HUES6 (cell line): ENCODE data around the gene IFITM1.
"Not testable (repeated sequence)": the region's sequence is repeated elsewhere in the genome, so short reads cannot be mapped to it uniquely, and the experiment has no call there.

ENCODE experiments used
- H3K27ac ChIP-seq: 2 replicates; pipeline ENCODE4 v1.7.0; 2013; ENCODE audit warnings: low read depth, mild to moderate bottlenecking, low read length, inconsistent platforms
- H3K27me3 ChIP-seq: 2 replicates; pipeline ENCODE4 v1.6.1; 2013; ENCODE audit warnings: low read length; ENCODE audit not compliant: control insufficient read depth, insufficient read depth
- H3K36me3 ChIP-seq: 2 replicates; pipeline ENCODE4 v1.6.1; 2013; ENCODE audit warnings: low read length; ENCODE audit not compliant: control insufficient read depth, insufficient read depth
- H3K4me1 ChIP-seq: 2 replicates; pipeline ENCODE4 v1.6.1; 2013; ENCODE audit warnings: low read length; ENCODE audit not compliant: control insufficient read depth, insufficient read depth
- H3K4me3 ChIP-seq: 2 replicates; pipeline ENCODE4 v1.5.1; 2013; ENCODE audit warnings: low read depth, low read length
- H3K9ac ChIP-seq: one replicate; pipeline ENCODE4 v1.6.1; 2013; ENCODE audit warnings: mild to moderate bottlenecking, low read length
- H3K9me3 ChIP-seq: 2 replicates; pipeline ENCODE4 v1.6.1; 2013; ENCODE audit warnings: low read depth, low read length; ENCODE audit not compliant: control insufficient read depth, insufficient read depth

Gene IFITM1

DNA sequence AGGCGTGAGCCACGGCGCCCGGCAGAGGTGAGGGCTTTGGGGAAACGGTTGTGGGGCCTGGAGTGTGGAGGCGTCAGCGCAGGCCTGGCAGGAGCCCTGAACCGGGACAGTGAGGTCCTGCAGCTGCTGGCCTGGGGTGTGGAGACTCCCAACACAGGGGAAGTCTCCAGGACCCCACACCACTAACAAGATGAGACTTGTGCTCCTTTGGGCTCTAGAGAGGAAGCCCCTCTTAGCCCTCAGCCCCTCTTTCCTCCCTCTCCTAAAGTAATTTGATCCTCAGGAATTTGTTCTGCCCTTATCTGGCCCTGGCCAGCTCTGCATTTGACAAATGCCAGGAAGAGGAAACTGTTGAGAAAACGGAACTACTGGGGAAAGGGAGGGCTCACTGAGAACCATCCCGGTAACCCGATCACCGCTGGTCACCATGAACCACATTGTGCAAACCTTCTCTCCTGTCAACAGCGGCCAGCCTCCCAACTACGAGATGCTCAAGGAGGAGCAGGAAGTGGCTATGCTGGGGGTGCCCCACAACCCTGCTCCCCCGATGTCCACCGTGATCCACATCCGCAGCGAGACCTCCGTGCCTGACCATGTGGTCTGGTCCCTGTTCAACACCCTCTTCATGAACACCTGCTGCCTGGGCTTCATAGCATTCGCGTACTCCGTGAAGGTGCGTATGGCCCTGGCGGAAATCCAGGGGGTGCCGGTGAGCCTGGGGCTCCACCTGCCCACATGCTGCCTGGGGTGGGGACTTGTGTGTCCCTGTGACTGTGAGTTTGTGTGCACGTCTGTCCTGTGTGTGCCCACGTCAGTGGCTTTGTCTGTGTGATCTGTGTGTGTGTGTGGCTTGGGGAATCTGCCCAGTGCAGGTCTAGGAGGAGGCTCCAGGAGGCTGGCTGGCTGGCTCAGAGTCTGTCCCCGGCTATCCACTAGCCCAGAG is 5.8 kb upstream of the IFITM1 start, which contains the start of gene IFITM2:
IFITM2 (plus strand) TSS at position 51 of the 943 bp plus-strand sequence; CDS start at position 428, 377 bp downstream.
- not testable (repeated sequence) for H3K36me3 ChIP-seq, H3K27ac ChIP-seq, H3K9me3 ChIP-seq, H3K27me3 ChIP-seq
- H3K9ac ChIP-seq, result peak within 1 kb of the TSS; percentile 20
- H3K4me1 ChIP-seq, result peaks cover 62% of the 10 kb centered on the region
- peak within 1 kb of the TSS; percentile 49 for H3K4me3 ChIP-seq

DNA sequence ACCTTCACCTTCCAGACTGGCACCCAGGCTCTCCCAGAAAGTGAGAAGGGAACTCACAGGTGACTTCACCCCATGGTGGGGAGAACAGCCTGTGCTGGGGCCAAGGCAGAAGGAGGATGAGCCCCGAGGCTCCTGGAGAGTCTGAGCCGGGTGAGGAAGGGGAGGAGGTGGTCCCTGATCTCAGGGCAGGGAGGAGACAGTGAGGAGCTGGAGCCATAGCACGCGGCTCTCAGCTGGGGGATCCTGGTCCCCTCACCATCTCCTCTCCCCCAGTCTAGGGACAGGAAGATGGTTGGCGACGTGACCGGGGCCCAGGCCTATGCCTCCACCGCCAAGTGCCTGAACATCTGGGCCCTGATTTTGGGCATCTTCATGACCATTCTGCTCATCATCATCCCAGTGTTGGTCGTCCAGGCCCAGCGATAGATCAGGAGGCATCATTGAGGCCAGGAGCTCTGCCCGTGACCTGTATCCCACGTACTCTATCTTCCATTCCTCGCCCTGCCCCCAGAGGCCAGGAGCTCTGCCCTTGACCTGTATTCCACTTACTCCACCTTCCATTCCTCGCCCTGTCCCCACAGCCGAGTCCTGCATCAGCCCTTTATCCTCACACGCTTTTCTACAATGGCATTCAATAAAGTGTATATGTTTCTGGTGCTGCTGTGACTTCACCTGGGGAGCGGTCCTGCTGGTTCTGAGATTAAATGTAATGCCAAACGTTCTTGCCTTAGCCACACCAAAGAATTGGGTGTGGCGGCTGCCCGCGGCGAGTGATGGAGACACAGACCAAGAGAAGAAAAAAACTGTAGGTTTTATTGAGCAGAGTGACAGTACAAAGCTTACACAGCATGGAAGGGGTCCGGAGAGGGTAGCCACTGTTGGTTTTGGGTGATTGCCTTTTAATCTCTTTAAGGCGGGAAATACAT is 4.8 kb upstream of the IFITM1 start:
- not testable (repeated sequence) for H3K27ac ChIP-seq, H3K9me3 ChIP-seq, H3K36me3 ChIP-seq, H3K27me3 ChIP-seq
- H3K4me1 ChIP-seq, result peaks cover 68% of the 10 kb centered on the region
- H3K4me3 ChIP-seq, result peak overlapping the region; percentile 41
- H3K9ac ChIP-seq, result peak overlapping the region; percentile 14

DNA sequence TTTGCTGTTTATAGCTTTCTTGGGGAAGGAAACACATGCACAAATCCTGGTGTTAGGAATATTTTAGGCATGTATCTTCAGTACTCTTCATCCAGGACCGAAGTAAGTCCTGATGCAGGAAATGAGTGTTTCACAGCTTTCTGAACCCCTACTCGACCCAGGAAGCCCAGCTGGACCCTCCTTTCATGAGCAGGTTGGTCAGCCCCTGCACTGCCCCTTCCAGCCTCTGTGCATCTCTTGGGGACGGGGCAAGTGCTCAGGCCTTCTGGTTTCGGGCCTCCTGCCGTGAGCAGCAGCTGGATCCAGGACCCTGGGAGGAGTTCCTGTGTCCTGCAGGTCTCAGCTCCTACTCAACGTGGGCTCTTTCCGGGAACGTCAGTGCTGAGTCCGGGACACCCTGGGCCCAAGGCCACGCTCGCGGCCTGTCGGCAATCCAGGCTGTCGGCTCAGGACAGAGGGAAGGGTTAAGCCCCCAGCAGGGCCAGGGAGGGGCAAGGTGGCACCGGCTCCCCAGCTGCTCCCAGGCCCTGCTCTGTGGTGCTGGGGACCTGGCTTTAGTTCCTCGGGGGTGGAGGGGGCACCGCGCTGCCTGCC is 3.8 kb upstream of the IFITM1 start:
- H3K27ac ChIP-seq, H3K36me3 ChIP-seq, H3K9me3 ChIP-seq, H3K27me3 ChIP-seq: not testable (repeated sequence)
- H3K9ac ChIP-seq, result peak overlapping the region; percentile 63
- H3K4me1 ChIP-seq, result peaks cover 63% of the 10 kb centered on the region
- H3K4me3 ChIP-seq, result peak overlapping the region; percentile 47; the same call in 1 of the 2 replicates

DNA sequence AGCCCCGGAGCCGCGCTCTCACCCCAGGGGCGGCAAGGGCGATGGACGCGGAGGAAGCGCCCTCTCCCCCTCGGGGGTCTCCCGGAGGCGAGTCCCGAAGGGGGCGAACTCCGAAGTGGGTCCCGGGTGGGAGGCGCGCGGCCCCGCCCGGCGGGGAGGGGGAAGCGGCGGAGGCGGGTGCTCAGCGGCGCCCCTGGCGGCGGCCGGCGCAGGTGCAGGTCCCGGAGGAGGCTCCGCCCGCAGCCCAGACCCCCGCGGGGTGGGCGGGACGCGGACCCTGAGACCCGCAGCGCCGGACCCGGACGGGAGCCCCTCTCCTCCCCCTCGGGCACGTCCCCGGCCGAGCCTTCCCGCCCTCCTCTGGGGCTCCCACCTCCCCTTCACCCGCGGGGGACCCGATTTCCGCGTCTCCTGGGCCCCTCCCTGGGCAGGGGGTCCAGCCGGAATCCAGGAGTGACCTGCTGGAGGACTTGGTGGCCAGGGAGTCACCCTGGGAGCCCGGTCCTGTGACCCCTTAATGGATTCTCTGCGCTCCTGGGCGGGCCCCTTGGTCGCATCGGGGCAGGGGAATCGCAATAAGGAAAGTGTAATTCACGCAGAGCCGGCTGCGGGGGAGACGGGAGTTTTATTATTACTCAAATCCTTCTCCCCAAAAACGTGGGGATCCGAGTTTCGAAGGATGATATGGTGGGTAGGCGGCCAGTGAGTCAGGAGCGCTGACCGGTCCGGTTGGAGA is 2.7 kb upstream of the IFITM1 start:
- H3K4me3 ChIP-seq, result peak overlapping the region; percentile 87
- H3K4me1 ChIP-seq, result peaks cover 52% of the 10 kb centered on the region
- H3K27ac ChIP-seq, result not testable (repeated sequence)

DNA sequence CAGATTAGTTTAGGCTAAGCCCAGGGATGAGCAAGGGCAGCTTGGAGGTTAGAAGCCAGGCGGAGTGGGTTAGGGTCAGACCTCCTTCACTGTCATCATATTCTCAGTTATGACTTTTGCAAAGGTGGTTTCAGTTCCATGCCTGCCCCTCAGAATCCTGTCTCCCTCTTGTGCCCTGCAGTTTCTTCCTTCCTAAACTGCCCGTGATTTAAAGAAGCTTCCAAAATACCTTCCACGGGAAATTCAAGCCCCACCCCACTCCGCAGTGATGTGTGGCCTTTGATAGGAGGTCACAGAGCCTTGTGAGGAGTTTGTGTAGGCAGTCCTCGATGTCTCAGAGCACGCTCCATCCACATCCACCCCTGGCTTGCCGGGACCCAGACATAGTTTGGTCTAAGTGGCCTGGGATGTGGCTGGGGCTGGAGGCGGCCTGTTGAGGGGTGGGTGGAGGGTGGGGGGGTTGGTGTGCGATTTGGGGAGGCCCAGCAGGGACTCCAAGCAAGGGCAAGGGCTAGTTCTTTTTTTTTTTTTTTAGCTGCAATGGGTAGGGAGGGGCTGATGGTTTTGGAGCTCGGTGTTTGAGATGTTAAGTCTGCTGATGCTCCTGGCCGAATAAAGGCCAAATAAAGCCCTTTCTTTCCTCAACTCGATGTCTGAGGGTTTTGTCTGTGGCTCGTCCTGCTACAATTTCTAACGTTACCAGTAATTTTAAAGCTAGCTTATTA is 1.6 kb upstream of the IFITM1 start:
- Histone ChIP-seq H3K4me3 (peak overlapping the region; percentile 87), H3K27me3 (peaks cover 23% of the 10 kb centered on the region; the same call in 1 of the 2 replicates), H3K4me1 (peaks cover 50% of the 10 kb centered on the region), H3K9me3 (no peaks in the 10 kb centered on the region), H3K36me3 (peaks cover 12% of the 10 kb centered on the region), H3K27ac (peak overlapping the region; percentile 84; the same call in 1 of the 2 replicates), H3K9ac (peak overlapping the region; percentile 96)

More for the DNA sequence above, 2.7 kb upstream of the IFITM1 start:
- H3K9me3 ChIP-seq, H3K36me3 ChIP-seq: not testable (repeated sequence)
- Histone ChIP-seq H3K27me3 (peaks cover 14% of the 10 kb centered on the region; the same call in 1 of the 2 replicates), H3K9ac (peak overlapping the region; percentile 80)

DNA sequence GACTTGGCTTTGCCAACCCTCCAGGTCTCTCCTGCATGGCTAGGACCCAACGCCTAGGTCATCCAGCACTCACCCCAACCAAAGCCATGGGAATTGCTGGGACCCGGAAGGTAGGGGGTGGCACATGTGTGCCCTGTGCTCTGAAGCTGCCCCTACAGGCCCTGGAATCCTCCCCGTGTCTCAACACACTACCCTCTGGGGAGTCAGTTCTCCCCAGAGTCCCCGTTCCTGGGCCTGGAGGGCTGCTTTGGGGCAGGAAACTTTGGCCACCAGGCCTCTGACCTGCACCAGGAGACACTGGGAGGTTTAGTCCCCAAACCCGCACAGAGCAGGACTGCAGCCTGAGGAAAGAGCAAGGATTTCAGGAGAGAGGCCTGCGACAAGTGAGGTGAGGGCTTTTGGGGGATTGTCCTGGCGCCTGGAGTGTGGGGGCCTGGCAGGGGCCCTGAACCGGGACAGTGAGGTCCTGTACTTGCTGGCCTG is 495 bp upstream of the IFITM1 start:
- H3K36me3 ChIP-seq, result peaks cover 12% of the 10 kb centered on the region
- peaks cover 48% of the 10 kb centered on the region for H3K4me1 ChIP-seq
- no peaks in the 10 kb centered on the region for H3K9me3 ChIP-seq
- peaks cover 29% of the 10 kb centered on the region; the same call in 1 of the 2 replicates for H3K27me3 ChIP-seq
- H3K27ac ChIP-seq, result peak overlapping the region; percentile 84; the same call in 1 of the 2 replicates
- peak overlapping the region; percentile 87 for H3K4me3 ChIP-seq
- H3K9ac ChIP-seq, result peak overlapping the region; percentile 96

DNA sequence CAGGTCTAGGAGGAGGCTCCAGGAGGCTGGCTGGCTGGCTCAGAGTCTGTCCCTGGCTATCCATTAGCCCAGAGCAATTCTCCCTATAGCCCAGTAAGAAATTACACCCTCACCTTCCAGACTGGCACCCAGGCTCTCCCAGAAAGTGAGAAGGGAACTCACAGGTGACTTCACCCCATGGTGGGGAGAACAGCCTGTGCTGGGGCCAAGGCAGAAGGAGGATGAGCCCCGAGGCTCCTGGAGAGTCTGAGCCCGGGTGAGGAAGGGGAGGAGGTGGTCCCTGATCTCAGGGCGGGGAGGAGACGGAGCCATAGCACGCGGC is 675 bp downstream of the IFITM1 start:
- peaks cover 41% of the 10 kb centered on the region for H3K4me1 ChIP-seq
- H3K27ac ChIP-seq, result peak overlapping the region; percentile 44; the same call in 1 of the 2 replicates

DNA sequence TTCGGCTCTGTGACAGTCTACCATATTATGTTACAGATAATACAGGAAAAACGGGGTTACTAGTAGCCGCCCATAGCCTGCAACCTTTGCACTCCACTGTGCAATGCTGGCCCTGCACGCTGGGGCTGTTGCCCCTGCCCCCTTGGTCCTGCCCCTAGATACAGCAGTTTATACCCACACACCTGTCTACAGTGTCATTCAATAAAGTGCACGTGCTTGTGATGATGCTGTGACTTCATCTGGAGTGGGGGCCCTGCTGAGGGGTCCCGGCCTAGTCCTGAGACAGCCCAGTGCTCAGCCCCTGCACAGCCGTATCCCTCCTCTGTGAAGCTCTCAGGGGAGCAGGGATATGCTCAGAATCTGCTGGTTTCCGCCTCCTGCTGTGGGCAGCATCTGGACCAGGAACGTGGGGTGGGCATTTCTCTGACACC is 1.2 kb downstream of the IFITM1 start:
- peaks cover 29% of the 10 kb centered on the region; the same call in 1 of the 2 replicates for H3K27me3 ChIP-seq
- peaks cover 12% of the 10 kb centered on the region for H3K36me3 ChIP-seq
- H3K9ac ChIP-seq, result peak overlapping the region; percentile 96
- H3K4me3 ChIP-seq, result peak overlapping the region; percentile 87
- no peaks in the 10 kb centered on the region for H3K9me3 ChIP-seq
- peaks cover 35% of the 10 kb centered on the region for H3K4me1 ChIP-seq
- peak overlapping the region; percentile 75; the same call in 1 of the 2 replicates for H3K27ac ChIP-seq

More for the DNA sequence above, 675 bp downstream of the IFITM1 start:
- Histone ChIP-seq H3K9ac (peak overlapping the region; percentile 96), H3K36me3 (peaks cover 12% of the 10 kb centered on the region), H3K4me3 (peak overlapping the region; percentile 87), H3K27me3 (peaks cover 29% of the 10 kb centered on the region; the same call in 1 of the 2 replicates)
- not testable (repeated sequence) for H3K9me3 ChIP-seq

DNA sequence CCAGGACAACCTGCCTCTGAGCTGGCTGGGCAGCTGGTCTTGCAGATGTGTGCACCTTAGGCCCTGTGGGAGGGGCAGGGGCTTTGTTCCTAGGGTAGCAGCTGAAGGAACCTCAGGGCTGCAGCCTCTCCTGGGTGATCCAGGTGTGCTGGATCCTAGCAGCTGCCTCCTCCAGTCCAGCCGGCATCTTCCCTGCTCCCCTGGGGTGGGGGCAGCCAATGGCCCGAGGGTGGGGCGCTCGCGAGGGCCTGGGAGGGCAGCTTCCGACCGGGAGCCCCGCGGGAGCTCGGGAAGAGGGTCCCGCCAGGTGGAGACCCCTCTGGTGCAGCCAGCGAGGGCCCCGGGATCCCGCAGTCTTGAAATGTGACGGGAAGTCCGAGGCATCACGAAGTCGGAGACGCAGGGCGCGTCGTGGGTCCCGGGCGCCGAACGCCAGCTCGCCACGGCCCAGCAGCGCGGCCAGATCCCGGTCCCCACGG is 1.7 kb downstream of the IFITM1 start:
- Histone ChIP-seq H3K9ac (peak overlapping the region; percentile 96), H3K27me3 (peaks cover 29% of the 10 kb centered on the region; the same call in 1 of the 2 replicates), H3K27ac (peak overlapping the region; percentile 75; the same call in 1 of the 2 replicates), H3K4me1 (peaks cover 35% of the 10 kb centered on the region), H3K36me3 (peaks cover 12% of the 10 kb centered on the region), H3K9me3 (no peaks in the 10 kb centered on the region), H3K4me3 (peak overlapping the region; percentile 87)
